H1 (cell line): ENCODE results near the gene EN2. TPM values are rescaled to one million over a fixed set of nuclear protein-coding genes. Genes with fewer than 3 reads are reported as not detected.

Source experiments
- TAF7 ChIP-seq: optimal IDR thresholded peaks from 2 replicates; pipeline ENCODE3; 2011; ENCODE audit warnings: low read depth, mild to moderate bottlenecking, inconsistent platforms, low read length, moderate library complexity, borderline replicate concordance
- polyA plus RNA-seq, 7 experiments: library from polyadenylated mRNA; depleted of rRNA in 3 of 7; stranded (reverse) in 5 of 7; unstranded in 2 of 7; fragments of >200 nt in 5 of 7; fragments of 200-250 nt in 2 of 7; gene quantifications; 1 replicate in 5 of 7; 2 replicates in 1 of 7; 4 replicates in 1 of 7; pipeline versions ENCODE4 v1.2.1 to v1.2.3, GENCODE V29; 2011 to 2013; ENCODE audit warnings: missing spikeins in 2 of 7, mixed read lengths in 2 of 7
- total RNA-seq: library from RNA; stranded (reverse); fragmentation: NEBNext Ultra II Directional; extraction: Animal tissue kit (Norgen Biotek cat#: 25700); gene quantifications from 2 replicates; pipeline ENCODE4 v1.2.1, GENCODE V29; 2021

The EN2 gene
- total and polyA plus RNA-seq, 2 of the 8 experiments (the other 6 are each of a cell fraction or from before 2014, with no cell fraction given) = not detected

GRCh38 chr7:155457544-155458110 lies 302 bp upstream of the EN2 start (continued):
- TF ChIP-seq TAF7 = no peak
